Stimulated activated CD4-positive, alpha-beta T cell treated with anti-CD3 and anti-CD28 coated beads, Interleukin-4, amount 100 ng/mL, for 48 hours (primary cell): ENCODE measurements around the gene HSD3B7.

Experiments
- DNase-seq, 2 donors: peaks; one replicate each; pipeline ENCODE4 v3.0.0-alpha.2; 2020; ENCODE audit warnings: low read depth in 2 of 2

The HSD3B7 gene

GRCh38 chr16:30982548-30983288 lies 2.3 kb upstream of the HSD3B7 start:
- DNase-seq: no peak

GRCh38 chr16:30983289-30983889 lies 1.6 kb upstream of the HSD3B7 start:
- no peak for DNase-seq

- no peak for DNase-seq
Measured at GRCh38 chr16:30983898-30984610, 953 bp upstream of the HSD3B7 start.

GRCh38 chr16:30985401-30986128 lies 558 bp downstream of the HSD3B7 start:
- no peak for DNase-seq

- DNase-seq: no peak
Measured at GRCh38 chr16:30986129-30986991, 1.4 kb downstream of the HSD3B7 start.

- no peak for DNase-seq
Measured at GRCh38 chr16:30987581-30988190, 2.7 kb downstream of the HSD3B7 start.

GRCh38 chr16:30989469-30990047 lies 4.6 kb downstream of the HSD3B7 start:
- no peak for DNase-seq

- no peak for DNase-seq
Measured at GRCh38 chr16:30990105-30990504, 5.1 kb downstream of the HSD3B7 start.

GRCh38 chr16:30991052-30991451 lies 6.0 kb downstream of the HSD3B7 start:
- no peak for DNase-seq

- DNase-seq: no peak
Measured at GRCh38 chr16:30992276-30992780, 7.3 kb downstream of the HSD3B7 start.

- no peak for DNase-seq
Measured at GRCh38 chr16:30992931-30993816, 8.2 kb downstream of the HSD3B7 start.

- DNase-seq: no peak
Measured at GRCh38 chr16:30995927-30996323, 10.9 kb downstream of the HSD3B7 start.

- no peak for DNase-seq
Measured at GRCh38 chr16:30996324-30996984, 11.4 kb downstream of the HSD3B7 start.

- peak; percentile 78 to 88 for DNase-seq
Measured at GRCh38 chr16:30996985-30997724, 12.1 kb downstream of the HSD3B7 start.

GRCh38 chr16:30997725-30998711 lies 13.0 kb downstream of the HSD3B7 start:
- DNase-seq: no peak

- no peak for DNase-seq
Measured at GRCh38 chr16:30998852-30999761, 14.1 kb downstream of the HSD3B7 start.
